K562 (cell line): Measurements from ENCODE around the gene TREH. TPM values are rescaled to one million over a fixed set of nuclear protein-coding genes. Genes with fewer than 3 reads are reported as not detected.
A peak's percentile ranks its signal among the peaks of the same experiment; 100 is the strongest.

Source experiments
- CCNT2 ChIP-seq: IDR thresholded peaks from 2 replicates; pipeline ENCODE4 v1.6.1; 2011; ENCODE audit warnings: borderline replicate concordance, low read depth, mild to moderate bottlenecking, moderate library complexity, mixed read lengths, low read length; ENCODE audit not compliant: insufficient read length; ENCODE audit errors: extremely low read depth
- DDX20 ChIP-seq: fragments of 450-650 bp; IDR thresholded peaks from 2 replicates; pipeline ENCODE4 v1.6.1; 2016; ENCODE audit warnings: missing genetic modification characterization, low read depth, mild to moderate bottlenecking, missing compliant biosample characterization, moderate library complexity
- HDAC1 ChIP-seq, 2 experiments: fragments of 450-650 bp; IDR thresholded peaks; 2 replicates each; pipeline ENCODE4 v1.6.1; 2016 to 2017; ENCODE audit warnings: inconsistent platforms in 1 of 2, mild to moderate bottlenecking in 1 of 2, moderate library complexity in 1 of 2
- MCM3 ChIP-seq: fragments of 450-650 bp; IDR thresholded peaks from 2 replicates; pipeline ENCODE4 v1.6.1; 2016
- NR1H2 ChIP-seq: sonication (generic); formaldehyde crosslinking; IDR thresholded peaks from 2 replicates; pipeline ENCODE4 v1.4.0; 2020; ENCODE audit warnings: mild to moderate bottlenecking, missing genetic modification reagents
- SIX5 ChIP-seq, 2 experiments: IDR thresholded peaks; 2 replicates each; pipeline ENCODE4 v1.6.1; 2011; ENCODE audit warnings: low read length in 2 of 2, borderline replicate concordance in 1 of 2, low read depth in 1 of 2, mild to moderate bottlenecking in 1 of 2, moderate library complexity in 1 of 2; ENCODE audit not compliant: insufficient read depth in 1 of 2
- SMAD4 ChIP-seq: fragments of 250-450 bp; sonication (Bioruptor Pico); conservative IDR thresholded peaks from 2 replicates; pipeline ENCODE4 v1.8.0; 2021; ENCODE audit warnings: inconsistent platforms, mild to moderate bottlenecking, moderate library complexity
- SMARCB1 ChIP-seq: IDR thresholded peaks from 2 replicates; pipeline ENCODE4 v1.6.1; 2011; ENCODE audit warnings: improper control_type of control experiment, low read depth; ENCODE audit not compliant: insufficient read length
- SNIP1 ChIP-seq: fragments of 450-650 bp; IDR thresholded peaks from 2 replicates; pipeline ENCODE4 v1.7.1; 2017; ENCODE audit warnings: low read depth, mild to moderate bottlenecking
- TAL1 ChIP-seq: fragments of 450-650 bp; IDR thresholded peaks from 2 replicates; pipeline ENCODE4 v1.6.1; 2016; ENCODE audit warnings: mild to moderate bottlenecking
- TSC22D4 ChIP-seq: fragments of 450-650 bp; IDR thresholded peaks from 2 replicates; pipeline ENCODE4 v1.6.1; 2016; ENCODE audit warnings: missing genetic modification characterization, missing biosample characterization, control low read depth
- XRCC3 ChIP-seq: fragments of 450-650 bp; IDR thresholded peaks from 2 replicates; pipeline ENCODE4 v1.6.1; 2017; ENCODE audit warnings: mild to moderate bottlenecking, moderate library complexity
- YY1 ChIP-seq, 3 experiments: IDR thresholded peaks; 2 replicates each; pipeline ENCODE4 v1.6.1; 2011; ENCODE audit warnings: low read length in 2 of 3, mild to moderate bottlenecking in 2 of 3, moderate library complexity in 2 of 3, borderline replicate concordance in 1 of 3, control low read depth in 1 of 3, low read depth in 1 of 3; ENCODE audit not compliant: insufficient read depth in 3 of 3, insufficient replicate concordance in 2 of 3, control insufficient read depth in 1 of 3, insufficient read length in 1 of 3; ENCODE audit errors: extremely low read depth in 1 of 3
- polyA plus RNA-seq, 8 experiments: library from polyadenylated mRNA; depleted of rRNA in 4 of 8; stranded (reverse) in 5 of 8; unstranded in 3 of 8; fragments of >200 nt; fragmentation: Nextera tagmentation in 2 of 8; fragmentation: Illumina TruSeq in 1 of 8; extraction: Ambion mirVana in 2 of 8; extraction: Trizol in 1 of 8; gene quantifications; 2 replicates each; pipeline versions ENCODE4 v1.2.1 to v1.2.3, GENCODE V29; 2011 to 2014; ENCODE audit warnings: inconsistent platforms in 1 of 8, missing spikeins in 1 of 8
- total RNA-seq, 7 experiments: library from RNA; depleted of rRNA in 6 of 7; stranded (reverse); fragments of >200 nt in 6 of 7; fragmentation: Illumina TruSeq in 2 of 7; extraction: Trizol in 2 of 7; gene quantifications; 2 replicates each; pipeline versions ENCODE4 v1.2.1 to v1.2.3, GENCODE V29; 2011 to 2021; ENCODE audit warnings: low replicate concordance in 1 of 7
- TF ChIP-seq, protein P1 (sequence below), 2 experiments: fragments of 250-450 bp in 1 of 2; fragments of 450-650 bp in 1 of 2; sonication (Bioruptor Pico) in 1 of 2; IDR thresholded peaks; 2 replicates each; pipeline versions ENCODE4 v1.6.1 to v1.8.0; 2016 to 2021; ENCODE audit warnings: mild to moderate bottlenecking in 2 of 2, moderate library complexity in 2 of 2, missing compliant biosample characterization in 1 of 2, missing genetic modification characterization in 1 of 2
- TF ChIP-seq, protein P2 (sequence below), 2 experiments: fragments of 450-650 bp; IDR thresholded peaks; 2 replicates each; pipeline ENCODE4 v1.6.1; 2018; ENCODE audit warnings: mild to moderate bottlenecking in 2 of 2, low read depth in 1 of 2; ENCODE audit not compliant: partially characterized antibody in 2 of 2
- TF ChIP-seq, protein P3 (sequence below): fragments of 450-650 bp; IDR thresholded peaks from 2 replicates; pipeline ENCODE4 v1.6.1; 2016
- TF ChIP-seq, protein P4 (sequence below), 3 experiments: fragments of 200-800 bp in 1 of 3; fragments of 250-450 bp in 1 of 3; fragments of 450-650 bp in 1 of 3; sonication (Bioruptor Pico) in 1 of 3; sonication (Bioruptor generic) in 1 of 3; formaldehyde crosslinking in 1 of 3; IDR thresholded peaks; 2 replicates each; pipeline versions ENCODE4 v1.6.1 to v1.8.0; 2016 to 2022; ENCODE audit warnings: mild to moderate bottlenecking in 2 of 3, missing genetic modification characterization in 2 of 3, missing compliant biosample characterization in 1 of 3, moderate library complexity in 1 of 3

Gene TREH
- total and polyA plus RNA-seq, 9 of the 15 experiments (the other 6 are each of a cell fraction or from before 2014, with no cell fraction given): 0.09 to 0.20 (median 0.11) TPM; not detected in 6

DNA sequence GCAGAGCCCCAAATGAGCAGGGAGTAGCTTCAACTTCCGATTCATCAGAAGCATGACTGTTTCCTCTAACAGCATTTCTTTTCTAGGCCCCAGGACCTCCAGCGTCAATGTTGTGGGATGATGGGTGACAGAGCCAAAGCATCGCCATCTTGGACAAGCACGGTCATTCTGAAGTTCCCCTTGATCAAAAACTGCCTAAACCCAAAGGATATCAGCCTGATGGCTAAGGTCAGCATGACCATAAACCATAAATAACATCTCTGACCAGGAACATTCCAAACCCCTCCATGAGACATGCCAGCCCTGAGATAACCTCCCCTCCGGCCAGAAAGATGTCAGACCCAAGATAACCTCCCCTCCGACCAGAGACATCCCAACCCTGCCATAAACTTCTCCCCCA is 28.8 kb upstream of the TREH start (continued):
- TF ChIP-seq SMAD4 (CRISPR knock-in tag): peak; percentile 72
- no peak for TF ChIP-seq SNIP1
- TF ChIP-seq CCNT2: no peak
- TF ChIP-seq, protein P1, sequence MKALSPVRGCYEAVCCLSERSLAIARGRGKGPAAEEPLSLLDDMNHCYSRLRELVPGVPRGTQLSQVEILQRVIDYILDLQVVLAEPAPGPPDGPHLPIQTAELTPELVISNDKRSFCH (CRISPR knock-in tag; IDR thresholded peaks at IDR 0.05): no peak
- TF ChIP-seq, protein P1 (tag; IDR thresholded peaks at IDR 0.05): peak; percentile 94
- TF ChIP-seq SMARCB1: no peak
- no peak for TF ChIP-seq TSC22D4 (tag)
- TF ChIP-seq XRCC3: no peak
- no peak for TF ChIP-seq MCM3
- peak in 1 of 3 experiments; percentile 57 for TF ChIP-seq YY1 (IDR thresholded peaks at IDR 0.05; ENCODE audit: borderline replicate concordance in 1 of 3, control insufficient read depth in 1 of 3, extremely low read depth in 1 of 3, insufficient read depth in 3 of 3, insufficient read length in 1 of 3, insufficient replicate concordance in 2 of 3, low read depth in 1 of 3, low read length in 2 of 3)
- peak; percentile 24; the same call in 1 of the 2 replicates for TF ChIP-seq TAL1
- TF ChIP-seq SIX5 (IDR thresholded peaks at IDR 0.05; ENCODE audit: borderline replicate concordance in 1 of 2, insufficient read depth in 1 of 2, low read depth in 1 of 2, low read length in 2 of 2): no peak
- TF ChIP-seq, protein P2, sequence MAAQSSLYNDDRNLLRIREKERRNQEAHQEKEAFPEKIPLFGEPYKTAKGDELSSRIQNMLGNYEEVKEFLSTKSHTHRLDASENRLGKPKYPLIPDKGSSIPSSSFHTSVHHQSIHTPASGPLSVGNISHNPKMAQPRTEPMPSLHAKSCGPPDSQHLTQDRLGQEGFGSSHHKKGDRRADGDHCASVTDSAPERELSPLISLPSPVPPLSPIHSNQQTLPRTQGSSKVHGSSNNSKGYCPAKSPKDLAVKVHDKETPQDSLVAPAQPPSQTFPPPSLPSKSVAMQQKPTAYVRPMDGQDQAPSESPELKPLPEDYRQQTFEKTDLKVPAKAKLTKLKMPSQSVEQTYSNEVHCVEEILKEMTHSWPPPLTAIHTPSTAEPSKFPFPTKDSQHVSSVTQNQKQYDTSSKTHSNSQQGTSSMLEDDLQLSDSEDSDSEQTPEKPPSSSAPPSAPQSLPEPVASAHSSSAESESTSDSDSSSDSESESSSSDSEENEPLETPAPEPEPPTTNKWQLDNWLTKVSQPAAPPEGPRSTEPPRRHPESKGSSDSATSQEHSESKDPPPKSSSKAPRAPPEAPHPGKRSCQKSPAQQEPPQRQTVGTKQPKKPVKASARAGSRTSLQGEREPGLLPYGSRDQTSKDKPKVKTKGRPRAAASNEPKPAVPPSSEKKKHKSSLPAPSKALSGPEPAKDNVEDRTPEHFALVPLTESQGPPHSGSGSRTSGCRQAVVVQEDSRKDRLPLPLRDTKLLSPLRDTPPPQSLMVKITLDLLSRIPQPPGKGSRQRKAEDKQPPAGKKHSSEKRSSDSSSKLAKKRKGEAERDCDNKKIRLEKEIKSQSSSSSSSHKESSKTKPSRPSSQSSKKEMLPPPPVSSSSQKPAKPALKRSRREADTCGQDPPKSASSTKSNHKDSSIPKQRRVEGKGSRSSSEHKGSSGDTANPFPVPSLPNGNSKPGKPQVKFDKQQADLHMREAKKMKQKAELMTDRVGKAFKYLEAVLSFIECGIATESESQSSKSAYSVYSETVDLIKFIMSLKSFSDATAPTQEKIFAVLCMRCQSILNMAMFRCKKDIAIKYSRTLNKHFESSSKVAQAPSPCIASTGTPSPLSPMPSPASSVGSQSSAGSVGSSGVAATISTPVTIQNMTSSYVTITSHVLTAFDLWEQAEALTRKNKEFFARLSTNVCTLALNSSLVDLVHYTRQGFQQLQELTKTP (IDR thresholded peaks at IDR 0.05; ENCODE audit: low read depth in 1 of 2, partially characterized antibody in 2 of 2): no peak
- TF ChIP-seq, protein P3, sequence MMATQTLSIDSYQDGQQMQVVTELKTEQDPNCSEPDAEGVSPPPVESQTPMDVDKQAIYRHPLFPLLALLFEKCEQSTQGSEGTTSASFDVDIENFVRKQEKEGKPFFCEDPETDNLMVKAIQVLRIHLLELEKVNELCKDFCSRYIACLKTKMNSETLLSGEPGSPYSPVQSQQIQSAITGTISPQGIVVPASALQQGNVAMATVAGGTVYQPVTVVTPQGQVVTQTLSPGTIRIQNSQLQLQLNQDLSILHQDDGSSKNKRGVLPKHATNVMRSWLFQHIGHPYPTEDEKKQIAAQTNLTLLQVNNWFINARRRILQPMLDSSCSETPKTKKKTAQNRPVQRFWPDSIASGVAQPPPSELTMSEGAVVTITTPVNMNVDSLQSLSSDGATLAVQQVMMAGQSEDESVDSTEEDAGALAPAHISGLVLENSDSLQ: peak; percentile 59; the same call in 1 of the 2 replicates
- no peak for TF ChIP-seq NR1H2
- TF ChIP-seq HDAC1 (IDR thresholded peaks at IDR 0.05): no peak
- TF ChIP-seq, protein P4, sequence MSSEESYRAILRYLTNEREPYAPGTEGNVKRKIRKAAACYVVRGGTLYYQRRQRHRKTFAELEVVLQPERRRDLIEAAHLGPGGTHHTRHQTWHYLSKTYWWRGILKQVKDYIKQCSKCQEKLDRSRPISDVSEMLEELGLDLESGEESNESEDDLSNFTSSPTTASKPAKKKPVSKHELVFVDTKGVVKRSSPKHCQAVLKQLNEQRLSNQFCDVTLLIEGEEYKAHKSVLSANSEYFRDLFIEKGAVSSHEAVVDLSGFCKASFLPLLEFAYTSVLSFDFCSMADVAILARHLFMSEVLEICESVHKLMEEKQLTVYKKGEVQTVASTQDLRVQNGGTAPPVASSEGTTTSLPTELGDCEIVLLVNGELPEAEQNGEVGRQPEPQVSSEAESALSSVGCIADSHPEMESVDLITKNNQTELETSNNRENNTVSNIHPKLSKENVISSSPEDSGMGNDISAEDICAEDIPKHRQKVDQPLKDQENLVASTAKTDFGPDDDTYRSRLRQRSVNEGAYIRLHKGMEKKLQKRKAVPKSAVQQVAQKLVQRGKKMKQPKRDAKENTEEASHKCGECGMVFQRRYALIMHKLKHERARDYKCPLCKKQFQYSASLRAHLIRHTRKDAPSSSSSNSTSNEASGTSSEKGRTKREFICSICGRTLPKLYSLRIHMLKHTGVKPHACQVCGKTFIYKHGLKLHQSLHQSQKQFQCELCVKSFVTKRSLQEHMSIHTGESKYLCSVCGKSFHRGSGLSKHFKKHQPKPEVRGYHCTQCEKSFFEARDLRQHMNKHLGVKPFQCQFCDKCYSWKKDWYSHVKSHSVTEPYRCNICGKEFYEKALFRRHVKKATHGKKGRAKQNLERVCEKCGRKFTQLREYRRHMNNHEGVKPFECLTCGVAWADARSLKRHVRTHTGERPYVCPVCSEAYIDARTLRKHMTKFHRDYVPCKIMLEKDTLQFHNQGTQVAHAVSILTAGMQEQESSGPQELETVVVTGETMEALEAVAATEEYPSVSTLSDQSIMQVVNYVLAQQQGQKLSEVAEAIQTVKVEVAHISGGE (CRISPR knock-in tag; IDR thresholded peaks at IDR 0.05): peak in 1 of 3 experiments; percentile 40; a peak in 1 of 6 replicates
- TF ChIP-seq DDX20 (tag): peak; percentile 60; the same call in 1 of the 2 replicates
